Ishikawa (cell line): ENCODE results near the gene DISP2.

Experiments used
- CREB1 ChIP-seq: IDR thresholded peaks from 2 replicates; pipeline ENCODE4 v1.6.1; 2012; ENCODE audit warnings: low read depth
- EGR1 ChIP-seq: IDR thresholded peaks from 2 replicates; pipeline ENCODE4 v1.6.1; 2012
- EP300 ChIP-seq: IDR thresholded peaks from 2 replicates; pipeline ENCODE4 v1.6.1; 2012; ENCODE audit warnings: borderline replicate concordance
- RAD21 ChIP-seq: IDR thresholded peaks from 2 replicates; pipeline ENCODE4 v1.6.1; 2012; ENCODE audit warnings: low read depth
- TAF1 ChIP-seq: IDR thresholded peaks from 2 replicates; pipeline ENCODE4 v1.6.1; 2012; ENCODE audit warnings: low read depth, mild to moderate bottlenecking
- YY1 ChIP-seq: IDR thresholded peaks from 2 replicates; pipeline ENCODE4 v1.6.1; 2012; ENCODE audit warnings: low read depth
- TF ChIP-seq, protein P1 (sequence below): IDR thresholded peaks from 2 replicates; pipeline ENCODE4 v1.6.1; 2012; ENCODE audit warnings: low read depth, mild to moderate bottlenecking

DNA sequence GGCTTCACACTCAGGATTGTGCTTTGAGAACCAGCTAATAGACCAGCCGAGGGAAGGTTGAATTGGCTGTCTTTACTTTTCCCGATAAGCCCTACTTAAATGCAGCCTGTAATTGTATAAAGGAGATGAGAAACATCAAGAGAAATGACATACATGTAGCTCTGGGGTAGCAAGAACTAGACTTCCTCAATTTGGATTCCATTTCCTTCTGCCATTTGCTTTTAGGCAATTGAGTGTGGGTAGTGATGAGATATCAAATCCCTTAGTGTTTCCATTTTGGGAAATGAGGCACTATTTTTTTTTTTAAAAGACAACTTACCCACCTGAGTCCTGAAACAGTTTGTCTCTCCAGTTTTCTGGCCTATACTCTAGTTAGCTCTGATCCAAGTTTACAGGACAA lies 32.3 kb upstream of the DISP2 start:
- TF ChIP-seq EP300, result no peak
- TF ChIP-seq, protein P1, sequence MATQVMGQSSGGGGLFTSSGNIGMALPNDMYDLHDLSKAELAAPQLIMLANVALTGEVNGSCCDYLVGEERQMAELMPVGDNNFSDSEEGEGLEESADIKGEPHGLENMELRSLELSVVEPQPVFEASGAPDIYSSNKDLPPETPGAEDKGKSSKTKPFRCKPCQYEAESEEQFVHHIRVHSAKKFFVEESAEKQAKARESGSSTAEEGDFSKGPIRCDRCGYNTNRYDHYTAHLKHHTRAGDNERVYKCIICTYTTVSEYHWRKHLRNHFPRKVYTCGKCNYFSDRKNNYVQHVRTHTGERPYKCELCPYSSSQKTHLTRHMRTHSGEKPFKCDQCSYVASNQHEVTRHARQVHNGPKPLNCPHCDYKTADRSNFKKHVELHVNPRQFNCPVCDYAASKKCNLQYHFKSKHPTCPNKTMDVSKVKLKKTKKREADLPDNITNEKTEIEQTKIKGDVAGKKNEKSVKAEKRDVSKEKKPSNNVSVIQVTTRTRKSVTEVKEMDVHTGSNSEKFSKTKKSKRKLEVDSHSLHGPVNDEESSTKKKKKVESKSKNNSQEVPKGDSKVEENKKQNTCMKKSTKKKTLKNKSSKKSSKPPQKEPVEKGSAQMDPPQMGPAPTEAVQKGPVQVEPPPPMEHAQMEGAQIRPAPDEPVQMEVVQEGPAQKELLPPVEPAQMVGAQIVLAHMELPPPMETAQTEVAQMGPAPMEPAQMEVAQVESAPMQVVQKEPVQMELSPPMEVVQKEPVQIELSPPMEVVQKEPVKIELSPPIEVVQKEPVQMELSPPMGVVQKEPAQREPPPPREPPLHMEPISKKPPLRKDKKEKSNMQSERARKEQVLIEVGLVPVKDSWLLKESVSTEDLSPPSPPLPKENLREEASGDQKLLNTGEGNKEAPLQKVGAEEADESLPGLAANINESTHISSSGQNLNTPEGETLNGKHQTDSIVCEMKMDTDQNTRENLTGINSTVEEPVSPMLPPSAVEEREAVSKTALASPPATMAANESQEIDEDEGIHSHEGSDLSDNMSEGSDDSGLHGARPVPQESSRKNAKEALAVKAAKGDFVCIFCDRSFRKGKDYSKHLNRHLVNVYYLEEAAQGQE, result no peak
- TF ChIP-seq YY1, result no peak
- no peak for TF ChIP-seq EGR1
- TF ChIP-seq CREB1, result no peak
- no peak for TF ChIP-seq TAF1
- no peak for TF ChIP-seq RAD21
